IPS-20b (cell line): ENCODE data around the gene CFAP119.

Experiments used
- H3K27ac ChIP-seq: one replicate; pipeline ENCODE4 v1.5.1; 2013; ENCODE audit warnings: low read length
- H3K27me3 ChIP-seq: 2 replicates; pipeline ENCODE4 v1.6.1; 2013; ENCODE audit warnings: mild to moderate bottlenecking, low read length, inconsistent platforms; ENCODE audit not compliant: insufficient read depth
- H3K36me3 ChIP-seq: 2 replicates; pipeline ENCODE4 v1.6.1; 2013; ENCODE audit warnings: low read depth, mild to moderate bottlenecking, inconsistent platforms, low read length, moderate library complexity; ENCODE audit not compliant: insufficient read depth
- H3K4me1 ChIP-seq: 2 replicates; pipeline ENCODE4 v1.6.1; 2013; ENCODE audit warnings: mild to moderate bottlenecking, control low read depth, inconsistent platforms, low read length, moderate library complexity; ENCODE audit not compliant: insufficient read depth
- H3K4me3 ChIP-seq: 2 replicates; pipeline ENCODE4 v1.5.1; 2013; ENCODE audit warnings: mild to moderate bottlenecking, low read length, inconsistent platforms
- H3K9ac ChIP-seq: 2 replicates; pipeline ENCODE4 v1.6.1; 2013; ENCODE audit warnings: low read depth, mild to moderate bottlenecking, inconsistent platforms, low read length, moderate library complexity
- H3K9me3 ChIP-seq: 2 replicates; pipeline ENCODE4 v1.6.1; 2013; ENCODE audit warnings: mild to moderate bottlenecking, low read depth, low read length, inconsistent platforms; ENCODE audit not compliant: insufficient read depth

CFAP119 gene

GRCh38 chr16:30787613-30788378 is 25.9 kb upstream of the CFAP119 start:
- Histone ChIP-seq H3K27ac (peak overlapping the region; percentile 96), H3K36me3 (peaks cover 12% of the 10 kb centered on the region; the same call in 1 of the 2 replicates), H3K9me3 (no peaks in the 10 kb centered on the region), H3K27me3 (0 out of 2 replicates have a peak, but pooled peaks cover under 1% of the 10 kb centered on the region), H3K4me3 (peak overlapping the region; percentile 91), H3K4me1 (peaks cover 5% of the 10 kb centered on the region; the same call in 1 of the 2 replicates), H3K9ac (peak overlapping the region; percentile 95; the same call in 1 of the 2 replicates)

DNA sequence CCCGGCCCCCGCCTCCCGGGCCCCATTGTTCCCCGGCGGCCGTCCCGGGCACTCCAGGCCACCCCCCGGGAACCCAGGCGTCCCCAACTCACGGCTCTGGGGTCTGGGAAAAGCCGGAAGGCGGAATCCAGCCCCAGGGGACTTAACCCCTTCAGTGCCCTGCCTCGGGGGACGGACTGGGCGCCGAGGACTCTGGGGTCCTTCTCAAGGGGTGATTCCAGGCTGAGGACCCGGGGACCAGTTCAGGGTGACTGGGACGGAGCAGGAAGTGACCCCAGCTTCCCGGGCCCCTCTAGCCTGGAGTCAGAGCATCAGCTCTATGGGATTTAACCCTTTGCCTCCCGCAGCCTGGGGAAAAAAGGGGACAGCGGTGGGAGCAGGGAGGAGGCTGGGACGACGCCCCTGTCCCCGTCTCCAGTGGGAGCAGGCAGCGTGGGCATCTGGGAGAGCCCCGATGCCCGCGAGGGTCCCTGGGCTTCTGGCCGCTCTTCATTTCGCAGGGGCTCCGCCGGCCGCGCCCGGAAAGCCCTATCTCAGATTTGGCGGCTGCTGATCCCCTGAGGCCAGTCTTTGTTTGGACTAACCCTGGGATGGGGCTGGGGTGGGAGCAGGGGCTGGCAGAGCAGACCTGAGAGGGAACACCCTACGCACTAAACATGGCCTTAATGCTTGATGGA is 25.2 kb upstream of the CFAP119 start, which contains the start of gene ZNF629:
ZNF629 (minus strand) TSS at position 270 of the 677 bp plus-strand sequence. CDS start 2,723 bp downstream, outside the sequence.
- peak within 1 kb of the TSS; percentile 95 for H3K9ac ChIP-seq
- no peaks in the 10 kb centered on the region for H3K9me3 ChIP-seq
- H3K4me1 ChIP-seq = peaks cover 5% of the 10 kb centered on the region; the same call in 1 of the 2 replicates
- peak within 1 kb of the TSS; percentile 96 for H3K27ac ChIP-seq
- peak within 1 kb of the TSS; percentile 91 for H3K4me3 ChIP-seq
- no peaks in the 10 kb centered on the region for H3K27me3 ChIP-seq
- H3K36me3 ChIP-seq = peaks cover 19% of the 10 kb centered on the region

DNA sequence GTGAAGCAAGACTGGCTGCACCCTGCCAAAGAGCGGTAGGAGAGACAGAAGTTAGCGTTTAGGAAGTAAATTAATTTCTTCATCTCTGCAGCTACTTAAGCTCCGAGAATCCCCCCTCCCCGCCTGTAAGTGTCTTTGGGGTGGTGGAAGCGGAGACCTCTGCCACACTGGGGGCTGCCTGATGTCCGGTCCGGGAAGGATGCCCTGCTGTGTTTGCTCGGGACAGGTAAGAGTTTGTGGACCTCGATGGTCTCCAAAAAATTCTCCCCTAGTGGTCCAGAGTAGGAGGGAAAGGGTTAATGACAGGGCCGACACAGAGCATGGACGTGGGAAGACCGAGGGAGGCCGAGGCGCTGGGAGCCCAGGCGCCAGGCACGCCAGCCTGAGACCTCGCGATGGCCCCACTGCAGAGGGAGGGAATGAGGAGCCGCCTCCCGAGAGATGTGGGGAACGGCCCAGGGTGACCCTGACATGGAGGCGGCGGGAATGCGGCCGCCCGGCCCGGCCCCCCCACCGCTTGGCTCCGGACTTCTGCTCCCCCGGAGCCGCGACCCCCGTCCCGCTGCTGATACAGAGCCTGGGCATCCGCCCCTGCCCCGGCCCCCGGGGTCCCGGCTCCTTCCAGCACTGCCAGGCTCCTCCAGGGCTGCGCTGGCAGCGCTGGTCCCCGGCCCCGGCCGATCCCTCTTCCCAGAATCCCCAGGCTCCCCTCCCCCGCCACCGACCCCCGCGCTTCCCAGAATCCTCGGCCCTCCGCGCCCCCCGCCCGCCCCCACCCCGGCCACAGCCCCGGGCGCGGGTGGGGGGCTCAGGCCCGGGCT is 24.5 kb upstream of the CFAP119 start:
- Histone ChIP-seq H3K9me3 (no peaks in the 10 kb centered on the region), H3K36me3 (peaks cover 26% of the 10 kb centered on the region), H3K27me3 (no peaks in the 10 kb centered on the region), H3K4me3 (peak overlapping the region; percentile 91), H3K27ac (no peak overlapping the region), H3K4me1 (peaks cover 5% of the 10 kb centered on the region; the same call in 1 of the 2 replicates), H3K9ac (peak overlapping the region; percentile 95)

DNA sequence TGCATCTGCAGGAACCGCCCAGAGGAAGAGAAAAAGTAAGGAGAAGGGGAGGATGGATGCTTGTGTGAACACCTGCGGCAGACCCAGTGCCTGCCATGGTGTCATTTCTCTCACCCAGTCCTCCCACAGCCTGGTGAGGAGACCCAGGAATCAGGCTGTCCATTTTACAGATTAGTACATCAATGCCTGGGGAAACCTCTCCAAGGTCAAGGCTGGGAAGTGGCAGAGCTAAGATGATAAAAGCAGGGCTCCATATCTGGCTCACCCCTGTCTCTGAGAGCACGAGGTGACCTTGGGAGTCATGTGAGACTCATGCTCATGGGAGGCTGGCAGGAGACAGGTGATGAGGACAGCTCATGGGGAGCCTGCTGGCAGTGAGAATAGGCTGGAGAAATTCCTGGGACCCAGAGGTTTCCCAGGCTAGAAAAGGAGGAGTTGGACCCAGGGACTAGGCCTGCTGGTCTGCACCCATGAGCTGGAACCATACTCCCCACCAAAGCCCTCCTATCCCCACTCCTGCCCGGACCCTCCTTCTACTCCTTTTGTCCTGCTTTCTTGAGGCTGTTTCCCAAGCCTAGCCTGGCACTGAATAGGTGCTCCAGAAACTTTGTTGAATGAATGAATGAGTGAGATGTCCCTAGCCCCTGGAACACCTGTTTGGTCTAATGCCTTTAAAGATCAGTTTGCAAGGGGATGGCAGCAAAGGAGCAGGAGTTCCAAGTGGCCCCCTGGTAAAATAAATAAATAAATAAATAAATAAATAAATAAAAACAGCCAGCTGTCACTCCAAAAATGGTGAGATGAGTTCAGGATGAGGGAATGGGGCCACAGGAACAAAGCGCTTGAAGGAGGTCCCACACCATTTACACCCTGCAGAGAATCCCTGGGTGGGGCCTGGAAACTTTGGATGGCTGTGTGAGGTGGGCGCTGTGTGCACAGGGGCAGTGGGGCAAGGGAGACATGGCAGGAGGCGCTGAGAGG is 23.6 kb upstream of the CFAP119 start:
- H3K4me3 ChIP-seq = peak overlapping the region; percentile 91
- peak overlapping the region; percentile 83 for H3K9ac ChIP-seq
- H3K4me1 ChIP-seq = peaks cover 5% of the 10 kb centered on the region; the same call in 1 of the 2 replicates
- no peaks in the 10 kb centered on the region for H3K27me3 ChIP-seq
- H3K9me3 ChIP-seq = no peaks in the 10 kb centered on the region
- H3K36me3 ChIP-seq = peaks cover 32% of the 10 kb centered on the region
- no peak overlapping the region for H3K27ac ChIP-seq

- H3K27ac ChIP-seq = no peak overlapping the region
- no peaks in the 10 kb centered on the region for H3K27me3 ChIP-seq
- no peak overlapping the region for H3K4me3 ChIP-seq
- H3K9ac ChIP-seq = no peak overlapping the region
- no peaks in the 10 kb centered on the region for H3K9me3 ChIP-seq
- peaks cover 32% of the 10 kb centered on the region for H3K36me3 ChIP-seq
- peaks cover 5% of the 10 kb centered on the region; the same call in 1 of the 2 replicates for H3K4me1 ChIP-seq
These were observed 22.4 kb upstream of the CFAP119 start for GRCh38 chr16:30784215-30784614.

DNA sequence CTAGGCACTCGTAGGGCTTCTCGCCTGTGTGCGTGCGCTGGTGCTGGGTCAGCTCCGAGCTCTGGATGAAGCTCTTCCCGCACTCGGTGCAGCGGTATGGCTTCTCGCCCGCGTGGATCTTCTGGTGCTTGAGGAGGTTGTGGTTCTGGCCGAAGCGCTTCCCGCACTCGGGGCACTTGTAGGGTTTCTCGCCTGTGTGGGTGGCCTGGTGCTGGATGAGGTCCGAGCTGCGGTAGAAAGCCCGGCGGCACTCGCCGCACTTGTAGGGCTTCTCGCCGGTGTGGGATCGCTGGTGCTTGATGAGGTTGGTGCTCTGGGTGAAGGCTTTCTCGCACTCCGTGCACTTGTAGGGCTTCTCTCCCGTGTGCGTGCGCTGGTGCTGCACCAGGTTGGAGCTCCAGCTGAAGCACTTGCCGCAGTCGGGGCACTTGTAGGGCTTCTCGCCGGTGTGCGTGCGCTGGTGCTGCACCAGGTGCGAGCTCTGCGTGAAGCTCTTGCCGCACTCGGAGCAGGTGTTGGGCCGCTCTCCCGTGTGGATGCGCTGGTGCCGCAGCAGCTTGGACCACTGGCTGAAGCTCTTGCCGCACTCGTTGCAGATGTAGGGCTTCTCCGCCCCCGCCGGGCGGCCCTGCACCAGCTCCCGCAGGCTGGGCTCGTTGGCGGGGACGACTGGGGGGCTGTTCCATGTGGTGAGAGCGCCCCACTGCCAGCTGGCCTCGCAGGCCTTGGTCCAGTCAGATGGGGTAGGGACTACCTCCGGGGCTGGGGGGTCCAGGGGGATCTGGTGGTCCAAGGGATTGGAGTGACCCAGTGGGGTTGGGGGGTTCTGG is 21.6 kb upstream of the CFAP119 start:
- no peaks in the 10 kb centered on the region for H3K27me3 ChIP-seq
- peaks cover 11% of the 10 kb centered on the region; the same call in 1 of the 2 replicates for H3K4me1 ChIP-seq
- H3K9me3 ChIP-seq = no peaks in the 10 kb centered on the region
- no peak overlapping the region for H3K27ac ChIP-seq
- H3K4me3 ChIP-seq = no peak overlapping the region
- H3K36me3 ChIP-seq = peaks cover 32% of the 10 kb centered on the region
- H3K9ac ChIP-seq = no peak overlapping the region

DNA sequence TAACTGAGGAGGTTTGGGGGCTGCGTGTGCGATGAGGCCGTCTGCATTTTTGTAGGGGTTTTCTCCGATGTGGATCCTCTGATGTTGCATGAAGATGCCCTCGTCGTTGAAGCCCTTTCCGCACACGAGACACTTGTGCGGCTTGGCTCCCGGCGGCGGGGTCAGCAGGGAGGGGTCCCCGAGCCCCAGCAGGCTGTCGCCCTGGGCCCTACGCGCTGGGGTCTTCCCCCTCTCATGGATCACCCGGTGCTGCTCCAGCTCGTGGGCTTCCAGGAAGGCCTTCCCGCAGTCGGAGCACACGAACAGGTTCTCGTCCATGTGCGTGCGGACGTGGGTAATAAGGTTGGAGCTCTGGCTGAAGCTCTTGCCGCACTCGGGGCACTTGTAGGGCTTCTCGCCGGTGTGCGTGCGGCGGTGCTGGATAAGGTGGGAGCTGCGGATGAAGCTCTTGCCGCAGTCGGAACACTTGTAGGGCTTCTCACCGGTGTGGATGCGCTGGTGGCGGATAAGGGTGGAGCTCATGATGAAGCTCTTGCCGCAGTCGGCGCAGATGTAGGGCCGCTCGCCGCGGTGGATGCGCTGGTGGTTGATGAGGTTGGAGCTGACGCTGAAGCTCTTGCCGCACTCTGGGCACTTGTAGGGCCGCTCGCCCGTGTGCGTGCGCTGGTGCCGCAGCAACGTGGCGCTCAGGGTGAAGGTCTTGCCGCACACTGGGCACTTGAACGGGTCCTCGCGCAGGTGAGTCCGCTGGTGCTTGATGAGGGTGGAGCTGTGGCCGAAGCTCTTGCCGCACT is 20.8 kb upstream of the CFAP119 start:
- Histone ChIP-seq H3K4me3 (no peak overlapping the region), H3K36me3 (peaks cover 32% of the 10 kb centered on the region), H3K27me3 (no peaks in the 10 kb centered on the region), H3K9ac (no peak overlapping the region), H3K27ac (no peak overlapping the region), H3K4me1 (peaks cover 9% of the 10 kb centered on the region; the same call in 1 of the 2 replicates), H3K9me3 (no peaks in the 10 kb centered on the region)

- Histone ChIP-seq H3K36me3 (peaks cover 32% of the 10 kb centered on the region), H3K9me3 (no peaks in the 10 kb centered on the region), H3K9ac (no peak overlapping the region), H3K4me1 (peaks cover 6% of the 10 kb centered on the region; the same call in 1 of the 2 replicates), H3K27me3 (peaks cover 7% of the 10 kb centered on the region; the same call in 1 of the 2 replicates), H3K4me3 (no peak overlapping the region), H3K27ac (no peak overlapping the region)
These were observed 18.7 kb upstream of the CFAP119 start for GRCh38 chr16:30780549-30780948.

DNA sequence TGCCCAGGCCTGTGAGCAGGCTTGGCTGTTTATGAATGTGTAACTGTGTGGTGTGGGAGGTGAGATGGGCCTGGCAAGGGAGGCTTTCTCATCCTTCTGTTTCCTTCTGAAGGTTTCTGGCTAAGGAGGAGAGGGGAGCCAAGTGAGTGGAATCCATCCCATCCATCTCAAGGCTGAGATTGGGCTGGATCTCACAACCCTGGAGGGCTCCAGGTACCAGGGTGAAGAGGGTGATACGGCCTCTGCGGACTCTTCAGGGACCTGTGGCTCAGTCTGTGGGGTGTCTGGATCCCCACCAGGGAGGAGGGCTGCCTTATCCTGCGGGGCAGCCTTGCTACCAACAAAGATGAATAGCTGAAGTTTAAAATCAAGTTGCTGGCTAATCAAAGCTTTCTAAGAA is 18.2 kb upstream of the CFAP119 start:
- H3K4me1 ChIP-seq = peaks cover 6% of the 10 kb centered on the region; the same call in 1 of the 2 replicates
- no peak overlapping the region for H3K27ac ChIP-seq
- no peak overlapping the region for H3K4me3 ChIP-seq
- H3K9me3 ChIP-seq = no peaks in the 10 kb centered on the region
- peaks cover 7% of the 10 kb centered on the region; the same call in 1 of the 2 replicates for H3K27me3 ChIP-seq
- H3K36me3 ChIP-seq = peaks cover 32% of the 10 kb centered on the region
- no peak overlapping the region for H3K9ac ChIP-seq
